ENCODE results near the gene COG5. TPM values are rescaled to one million over a fixed set of nuclear protein-coding genes. Genes with fewer than 3 reads are reported as not detected.
A peak's percentile ranks its signal among the peaks of the same experiment; 100 is the strongest.

The COG5 gene
- total RNA-seq, 4 donors from 2014 or later: 39.7 to 143 (median 98.3) TPM

GRCh38 chr7:107591421-107591820, 27.7 kb upstream of the COG5 start:
- TF ChIP-seq CTCF (IDR thresholded peaks at IDR 0.05) (no peak), POLR2A (IDR thresholded peaks at IDR 0.05) (no peak)
- no peak for DNase-seq
- Histone ChIP-seq H3K4me3 (no peak overlapping the region), H3K36me3 (no peaks in the 10 kb centered on the region), H3K27me3 (no peaks in the 10 kb centered on the region), H3K9me3 (no peaks in the 10 kb centered on the region), H3K4me1 (peaks cover 0 to 9% of the 10 kb centered on the region in 2 donors), H3K27ac (peak overlapping the region; percentile 48 to 63)
- intact Hi-C loops (cut with DNase I; ENCODE audit: low total_unique reads): no loop called here

- no peaks in the 10 kb centered on the region for H3K36me3 ChIP-seq
- no peak overlapping the region for H3K27ac ChIP-seq
- TF ChIP-seq POLR2A (IDR thresholded peaks at IDR 0.05): no peak
- TF ChIP-seq CTCF (IDR thresholded peaks at IDR 0.05): no peak
- no peak for DNase-seq
- no peaks in the 10 kb centered on the region for H3K4me1 ChIP-seq
- intact Hi-C loops (cut with DNase I; ENCODE audit: low total_unique reads): no loop called here
- H3K9me3 ChIP-seq: no peaks in the 10 kb centered on the region
- H3K4me3 ChIP-seq: no peak overlapping the region
- no peaks in the 10 kb centered on the region for H3K27me3 ChIP-seq
Measured at GRCh38 chr7:107588529-107589130, 24.9 kb upstream of the COG5 start.

GRCh38 chr7:107584716-107585115, 21.0 kb upstream of the COG5 start:
- Histone ChIP-seq H3K4me3 (no peak overlapping the region), H3K9me3 (no peaks in the 10 kb centered on the region), H3K4me1 (no peaks in the 10 kb centered on the region), H3K27me3 (no peaks in the 10 kb centered on the region), H3K27ac (no peak overlapping the region), H3K36me3 (no peaks in the 10 kb centered on the region)
- intact Hi-C loops (cut with DNase I; ENCODE audit: low total_unique reads): no loop called here
- DNase-seq: no peak
- no peak for TF ChIP-seq CTCF (IDR thresholded peaks at IDR 0.05)
- no peak for TF ChIP-seq POLR2A (IDR thresholded peaks at IDR 0.05)

GRCh38 chr7:107582875-107583274, 19.2 kb upstream of the COG5 start:
- no peak for TF ChIP-seq POLR2A (IDR thresholded peaks at IDR 0.05)
- TF ChIP-seq CTCF (IDR thresholded peaks at IDR 0.05): no peak
- intact Hi-C loops (cut with DNase I; ENCODE audit: low total_unique reads): no loop called here
- Histone ChIP-seq H3K4me3 (no peak overlapping the region), H3K4me1 (no peaks in the 10 kb centered on the region), H3K36me3 (no peaks in the 10 kb centered on the region), H3K27me3 (no peaks in the 10 kb centered on the region), H3K27ac (peak overlapping the region in 1 of 2 donors; percentile 97), H3K9me3 (no peaks in the 10 kb centered on the region)
- DNase-seq: no peak

- Histone ChIP-seq H3K36me3 (no peaks in the 10 kb centered on the region), H3K4me1 (no peaks in the 10 kb centered on the region), H3K4me3 (peak overlapping the region; percentile 65 to 74), H3K9me3 (no peaks in the 10 kb centered on the region), H3K27ac (peak overlapping the region; percentile 92 to 97), H3K27me3 (no peaks in the 10 kb centered on the region)
- intact Hi-C loops (cut with DNase I; ENCODE audit: low total_unique reads): no loop called here
- no peak for TF ChIP-seq CTCF (IDR thresholded peaks at IDR 0.05)
- TF ChIP-seq POLR2A (IDR thresholded peaks at IDR 0.05): no peak
- DNase-seq: no peak
Measured at GRCh38 chr7:107581387-107582013, 17.8 kb upstream of the COG5 start.
